DOHH2 (cell line): Measurements from ENCODE around the gene DDX49.

ENCODE experiments used
- H3F3A ChIP-seq: fragments of 200-600 bp; sonication (generic), shearing (Covaris generic); 2 replicates; pipeline ENCODE4 v1.6.0; 2016; ENCODE audit warnings: antibody characterized with exemption, mild to moderate bottlenecking; ENCODE audit not compliant: control insufficient read depth, insufficient read depth
- H3K27ac ChIP-seq: fragments of 200-600 bp; sonication (generic); 2 replicates; pipeline ENCODE4 v1.5.1; 2014; ENCODE audit warnings: low read depth, mild to moderate bottlenecking, low read length, moderate library complexity
- H3K27me3 ChIP-seq: fragments of 200-600 bp; sonication (generic); 2 replicates; pipeline ENCODE4 v1.6.1; 2014; ENCODE audit warnings: mild to moderate bottlenecking, low read length, mixed read lengths; ENCODE audit not compliant: control insufficient read depth
- H3K36me3 ChIP-seq: fragments of 200-600 bp; sonication (generic); 2 replicates; pipeline ENCODE4 v1.6.1; 2014; ENCODE audit warnings: mild to moderate bottlenecking, low read length, moderate library complexity, mixed read lengths; ENCODE audit not compliant: control insufficient read depth
- H3K4me1 ChIP-seq: fragments of 200-600 bp; sonication (generic); 2 replicates; pipeline ENCODE4 v1.6.1; 2014; ENCODE audit warnings: mild to moderate bottlenecking, low read length, mixed read lengths; ENCODE audit not compliant: control insufficient read depth
- H3K4me2 ChIP-seq: fragments of 200-600 bp; sonication (generic); 2 replicates; pipeline ENCODE4 v1.6.0; 2014; ENCODE audit warnings: mild to moderate bottlenecking, low read length, moderate library complexity
- H3K4me3 ChIP-seq: fragments of 200-600 bp; sonication (generic); 2 replicates; pipeline ENCODE4 v1.5.1; 2014; ENCODE audit warnings: mild to moderate bottlenecking, low read length, mixed read lengths
- H3K79me2 ChIP-seq: fragments of 200-600 bp; sonication (generic); 2 replicates; pipeline ENCODE4 v1.6.1; 2014; ENCODE audit warnings: mild to moderate bottlenecking, low read length, mixed read lengths; ENCODE audit not compliant: control insufficient read depth
- H3K9me2 ChIP-seq: fragments of 200-600 bp; sonication (generic); replicated peaks from 2 replicates; pipeline ENCODE4 v1.6.1; 2014; ENCODE audit warnings: mild to moderate bottlenecking, low read length, mixed read lengths; ENCODE audit not compliant: control insufficient read depth
- H3K9me3 ChIP-seq: fragments of 200-600 bp; sonication (generic); 2 replicates; pipeline ENCODE4 v1.6.1; 2014; ENCODE audit warnings: antibody characterized with exemption, low read length, mixed read lengths; ENCODE audit not compliant: control insufficient read depth, insufficient read depth
- H4K20me1 ChIP-seq: fragments of 200-600 bp; sonication (generic); 2 replicates; pipeline ENCODE4 v1.6.0; 2014; ENCODE audit warnings: low read depth, mild to moderate bottlenecking, antibody characterized with exemption, low read length, moderate library complexity; ENCODE audit not compliant: control insufficient read depth, insufficient read depth
- EZH2phosphoT487 ChIP-seq: fragments of 200-600 bp; sonication (generic); IDR thresholded peaks from 2 replicates; pipeline ENCODE4 v1.6.1; 2017; ENCODE audit warnings: borderline replicate concordance, mild to moderate bottlenecking, antibody characterized with exemption, low read length, moderate library complexity, mixed read lengths
- TF ChIP-seq, protein P1 (sequence below): fragments of 200-600 bp; sonication (generic); IDR thresholded peaks from one replicate; pipeline ENCODE4 v1.5.1; 2014; ENCODE audit warnings: antibody characterized with exemption, mild to moderate bottlenecking, low read depth, low read length; ENCODE audit not compliant: poor library complexity, severe bottlenecking

DDX49 gene

DNA sequence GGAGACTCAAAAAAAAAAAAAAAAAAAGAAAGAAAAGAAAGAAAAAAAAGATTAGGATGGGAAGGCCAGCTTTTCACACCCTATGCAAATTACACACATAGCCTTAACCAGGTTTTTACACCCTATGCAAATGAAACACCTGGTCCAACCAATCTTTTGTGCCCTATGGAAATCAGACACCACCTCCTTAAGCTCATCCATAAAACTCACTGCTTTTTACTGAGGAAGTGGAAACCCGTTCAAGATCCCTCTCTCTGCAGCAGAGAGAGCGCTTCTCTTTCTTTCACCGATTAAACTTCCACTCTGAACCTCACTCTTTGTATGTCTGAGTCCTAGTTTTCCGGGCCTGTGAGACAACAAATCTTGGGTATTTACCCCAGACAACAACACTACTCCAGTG, 46.8 kb downstream of the DDX49 start:
- Histone ChIP-seq H3F3A (no peaks in the 10 kb centered on the region), H3K79me2 (no peaks in the 10 kb centered on the region), H4K20me1 (no peaks in the 10 kb centered on the region), H3K27ac (no peak overlapping the region), H3K4me2 (no peak overlapping the region), H3K36me3 (no peaks in the 10 kb centered on the region), H3K9me2 (no peaks in the 10 kb centered on the region), H3K9me3 (no peaks in the 10 kb centered on the region), H3K4me3 (no peak overlapping the region), H3K4me1 (peaks cover 6% of the 10 kb centered on the region), H3K27me3 (peaks cover 3% of the 10 kb centered on the region; the same call in 1 of the 2 replicates)
- TF ChIP-seq, protein P1, sequence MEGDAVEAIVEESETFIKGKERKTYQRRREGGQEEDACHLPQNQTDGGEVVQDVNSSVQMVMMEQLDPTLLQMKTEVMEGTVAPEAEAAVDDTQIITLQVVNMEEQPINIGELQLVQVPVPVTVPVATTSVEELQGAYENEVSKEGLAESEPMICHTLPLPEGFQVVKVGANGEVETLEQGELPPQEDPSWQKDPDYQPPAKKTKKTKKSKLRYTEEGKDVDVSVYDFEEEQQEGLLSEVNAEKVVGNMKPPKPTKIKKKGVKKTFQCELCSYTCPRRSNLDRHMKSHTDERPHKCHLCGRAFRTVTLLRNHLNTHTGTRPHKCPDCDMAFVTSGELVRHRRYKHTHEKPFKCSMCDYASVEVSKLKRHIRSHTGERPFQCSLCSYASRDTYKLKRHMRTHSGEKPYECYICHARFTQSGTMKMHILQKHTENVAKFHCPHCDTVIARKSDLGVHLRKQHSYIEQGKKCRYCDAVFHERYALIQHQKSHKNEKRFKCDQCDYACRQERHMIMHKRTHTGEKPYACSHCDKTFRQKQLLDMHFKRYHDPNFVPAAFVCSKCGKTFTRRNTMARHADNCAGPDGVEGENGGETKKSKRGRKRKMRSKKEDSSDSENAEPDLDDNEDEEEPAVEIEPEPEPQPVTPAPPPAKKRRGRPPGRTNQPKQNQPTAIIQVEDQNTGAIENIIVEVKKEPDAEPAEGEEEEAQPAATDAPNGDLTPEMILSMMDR: no peak
- TF ChIP-seq EZH2phosphoT487: no peak

DNA sequence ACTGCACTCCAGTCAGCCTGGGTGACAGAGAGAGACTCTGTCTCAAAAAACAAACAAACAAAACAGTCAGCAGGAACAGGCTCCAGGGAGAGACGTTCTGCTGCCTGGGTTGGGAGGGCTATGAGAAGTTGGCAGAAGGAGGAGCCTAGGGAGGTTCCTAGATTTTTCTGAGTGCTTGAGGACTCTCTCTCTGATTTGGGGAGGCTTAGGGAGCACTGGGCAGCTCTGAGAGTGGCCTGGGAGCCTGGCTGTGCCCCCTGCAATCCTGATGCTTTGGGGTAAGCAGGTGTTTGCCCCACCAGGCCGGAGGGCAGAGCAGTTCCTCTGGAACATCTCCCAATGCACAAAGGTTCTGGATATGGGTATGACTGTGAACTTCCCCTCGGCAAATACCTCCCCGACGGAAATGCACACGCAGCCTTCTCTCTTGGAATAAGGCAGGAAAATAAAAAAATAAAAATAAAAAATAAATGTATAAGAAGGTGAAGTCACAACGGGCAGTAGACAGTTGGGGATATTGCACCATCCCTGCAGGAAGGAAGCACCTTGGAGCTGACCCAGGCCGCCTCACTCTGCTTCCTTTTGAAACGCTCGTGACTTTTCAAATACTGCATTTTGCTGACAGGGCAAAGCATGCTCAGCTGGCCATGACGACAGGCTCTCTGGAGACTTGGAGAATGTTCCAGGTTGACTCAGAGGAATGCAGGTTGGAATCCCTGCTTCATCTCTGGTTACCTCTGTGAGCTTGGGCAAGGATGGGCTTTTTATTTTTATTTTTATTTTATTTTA, 48.0 kb downstream of the DDX49 start:
- H3K27ac ChIP-seq: no peak overlapping the region
- no peak overlapping the region for H3K4me2 ChIP-seq
- H3K9me2 ChIP-seq: no peaks in the 10 kb centered on the region
- H3K9me3 ChIP-seq: no peaks in the 10 kb centered on the region
- H3K79me2 ChIP-seq: no peaks in the 10 kb centered on the region
- no peaks in the 10 kb centered on the region for H4K20me1 ChIP-seq
- no peak overlapping the region for H3K4me3 ChIP-seq
- H3K27me3 ChIP-seq: no peaks in the 10 kb centered on the region
- no peaks in the 10 kb centered on the region for H3K36me3 ChIP-seq
- peaks cover 3% of the 10 kb centered on the region for H3K4me1 ChIP-seq
- H3F3A ChIP-seq: no peaks in the 10 kb centered on the region
- TF ChIP-seq EZH2phosphoT487: no peak

DNA sequence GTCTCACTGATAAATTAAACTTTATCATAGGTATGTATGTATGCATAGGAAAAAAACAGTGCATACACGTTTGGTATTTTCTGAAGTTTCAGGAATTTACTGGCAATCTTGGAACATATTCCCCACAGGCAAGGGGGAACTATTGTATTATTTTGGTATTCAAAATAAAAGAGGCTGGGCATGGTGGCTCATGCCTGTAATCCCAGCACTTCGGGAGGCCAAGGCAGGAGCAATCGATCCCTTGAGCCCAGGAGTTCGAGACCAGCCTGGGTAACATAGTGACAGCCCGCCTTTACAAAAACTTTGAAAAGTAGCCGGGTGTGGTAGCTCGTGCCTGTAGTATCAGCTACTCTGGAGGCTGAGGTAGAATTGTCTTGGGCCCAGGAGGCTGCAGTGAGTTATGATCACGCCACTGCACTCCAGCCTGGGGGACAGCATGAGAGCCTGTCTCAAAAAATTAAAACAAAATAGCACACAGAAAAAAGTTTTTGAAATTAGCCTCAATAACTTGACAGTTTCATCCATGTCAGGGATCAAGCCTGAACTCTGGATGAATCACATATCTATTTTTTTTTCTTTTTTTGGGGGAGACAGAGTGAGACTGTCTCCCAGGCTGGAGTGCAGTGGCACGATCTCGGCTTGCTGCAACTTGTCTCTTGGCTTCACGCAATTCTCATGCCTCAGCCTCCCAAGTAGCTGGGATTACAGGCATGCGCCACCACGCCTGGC, 50.6 kb downstream of the DDX49 start:
- H3K27ac ChIP-seq: no peak overlapping the region

More for the DNA sequence above, 50.6 kb downstream of the DDX49 start:
- H3K27me3 ChIP-seq: no peaks in the 10 kb centered on the region
- TF ChIP-seq EZH2phosphoT487: no peak
- TF ChIP-seq, protein P1: no peak
- no peaks in the 10 kb centered on the region for H3K36me3 ChIP-seq
- H3K9me3 ChIP-seq: no peaks in the 10 kb centered on the region
- H3K9me2 ChIP-seq: no peaks in the 10 kb centered on the region
- H3K4me2 ChIP-seq: no peak overlapping the region
- no peak overlapping the region for H3K4me3 ChIP-seq
- no peaks in the 10 kb centered on the region for H3K79me2 ChIP-seq
- no peaks in the 10 kb centered on the region for H4K20me1 ChIP-seq
- H3F3A ChIP-seq: no peaks in the 10 kb centered on the region
- peaks cover 3% of the 10 kb centered on the region for H3K4me1 ChIP-seq
